22Rv1 (cell line): ENCODE results near the gene WNT7A.

Experiments used
- H3K27ac ChIP-seq: fragments of 450-650 bp; 2 replicates; pipeline ENCODE4 v1.5.1; 2017
- ZFX ChIP-seq: fragments of 450-650 bp; IDR thresholded peaks from 2 replicates; pipeline ENCODE4 v1.6.1; 2017; ENCODE audit warnings: antibody characterized with exemption, borderline replicate concordance
- TF ChIP-seq, protein P1 (sequence below): fragments of 450-650 bp; IDR thresholded peaks from 2 replicates; pipeline ENCODE4 v1.5.1; 2017; ENCODE audit warnings: mild to moderate bottlenecking

The WNT7A gene

GRCh38 chr3:13850161-13850945 lies 29.5 kb downstream of the WNT7A start:
- TF ChIP-seq, protein P1, sequence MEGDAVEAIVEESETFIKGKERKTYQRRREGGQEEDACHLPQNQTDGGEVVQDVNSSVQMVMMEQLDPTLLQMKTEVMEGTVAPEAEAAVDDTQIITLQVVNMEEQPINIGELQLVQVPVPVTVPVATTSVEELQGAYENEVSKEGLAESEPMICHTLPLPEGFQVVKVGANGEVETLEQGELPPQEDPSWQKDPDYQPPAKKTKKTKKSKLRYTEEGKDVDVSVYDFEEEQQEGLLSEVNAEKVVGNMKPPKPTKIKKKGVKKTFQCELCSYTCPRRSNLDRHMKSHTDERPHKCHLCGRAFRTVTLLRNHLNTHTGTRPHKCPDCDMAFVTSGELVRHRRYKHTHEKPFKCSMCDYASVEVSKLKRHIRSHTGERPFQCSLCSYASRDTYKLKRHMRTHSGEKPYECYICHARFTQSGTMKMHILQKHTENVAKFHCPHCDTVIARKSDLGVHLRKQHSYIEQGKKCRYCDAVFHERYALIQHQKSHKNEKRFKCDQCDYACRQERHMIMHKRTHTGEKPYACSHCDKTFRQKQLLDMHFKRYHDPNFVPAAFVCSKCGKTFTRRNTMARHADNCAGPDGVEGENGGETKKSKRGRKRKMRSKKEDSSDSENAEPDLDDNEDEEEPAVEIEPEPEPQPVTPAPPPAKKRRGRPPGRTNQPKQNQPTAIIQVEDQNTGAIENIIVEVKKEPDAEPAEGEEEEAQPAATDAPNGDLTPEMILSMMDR, result no peak
- no peak for TF ChIP-seq ZFX

DNA sequence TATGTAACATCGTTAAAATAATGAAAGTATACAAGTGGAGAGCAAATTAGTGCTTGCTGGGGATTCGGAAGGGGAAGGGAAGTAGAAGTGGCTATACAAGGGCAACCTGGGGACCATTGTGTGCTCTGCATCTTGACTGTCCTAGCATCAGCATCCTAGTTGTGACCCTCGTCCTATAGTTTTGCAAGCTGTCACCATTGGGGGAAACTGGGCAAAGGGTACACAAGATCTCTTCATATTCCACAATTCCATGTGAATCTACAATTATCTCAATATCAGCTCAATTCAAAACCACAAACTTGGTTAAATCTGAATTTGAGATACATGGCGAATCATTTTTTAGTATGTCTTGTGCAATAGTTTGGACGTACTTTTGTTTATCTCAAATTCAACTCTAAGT lies 30.9 kb downstream of the WNT7A start:
- no peak overlapping the region for H3K27ac ChIP-seq
- no peak for TF ChIP-seq ZFX
- TF ChIP-seq, protein P1, result no peak

More at GRCh38 chr3:13850161-13850945, 29.5 kb downstream of the WNT7A start:
- no peak overlapping the region for H3K27ac ChIP-seq

- TF ChIP-seq ZFX, result no peak
- TF ChIP-seq, protein P1, result no peak
- H3K27ac ChIP-seq, result no peak overlapping the region
Measured at GRCh38 chr3:13846716-13847570, 32.9 kb downstream of the WNT7A start.

- no peak overlapping the region for H3K27ac ChIP-seq
- TF ChIP-seq, protein P1, result no peak
- TF ChIP-seq ZFX, result no peak
Measured at GRCh38 chr3:13846238-13846637, 33.6 kb downstream of the WNT7A start.

- no peak overlapping the region for H3K27ac ChIP-seq
- no peak for TF ChIP-seq ZFX
- TF ChIP-seq, protein P1, result no peak
Measured at GRCh38 chr3:13845806-13846205, 34.1 kb downstream of the WNT7A start.

- no peak overlapping the region for H3K27ac ChIP-seq
- no peak for TF ChIP-seq ZFX
- TF ChIP-seq, protein P1, result no peak
Measured at GRCh38 chr3:13844911-13845310, 35.0 kb downstream of the WNT7A start.

- TF ChIP-seq, protein P1, result no peak
- no peak for TF ChIP-seq ZFX
- H3K27ac ChIP-seq, result no peak overlapping the region
Measured at GRCh38 chr3:13844286-13844685, 35.6 kb downstream of the WNT7A start.
